IMR-90 (cell line): ENCODE data around the gene ZKSCAN4. TPM values are rescaled to one million over a fixed set of nuclear protein-coding genes. Genes with fewer than 3 reads are reported as not detected.

Source experiments
- ATAC-seq: fragments of 200-7000 bp; cut with Tn5 transposase; 2 replicates; pipeline ENCODE4 v1.9.1; 2020; ENCODE audit warnings: low read depth, mild to moderate bottlenecking, moderate library complexity
- Bru-seq: library from RNA; stranded (reverse); fragments of 400-500 nt; gene quantifications from one replicate; lab custom pipeline; 2021; lab: Mats Ljungman, UMichigan
- BruChase-seq, 2 experiments: library from RNA; stranded (reverse); fragments of 400-500 nt; gene quantifications; one replicate each; lab custom pipeline; 2021; lab: Mats Ljungman, UMichigan
- BruUV-seq: library from RNA; stranded (reverse); fragments of 400-500 nt; replicated peaks from 2 replicates; lab custom pipeline; 2021; lab: Mats Ljungman, UMichigan
- CTCF ChIA-PET: fragments of 300-600 bp; formaldehyde crosslinking; extraction: SDS; loops from one replicate; lab custom pipeline; 2021; ENCODE audit warnings: antibody characterized with exemption; lab: Yijun Ruan, JAX
- POLR2A ChIA-PET: fragments of 300-600 bp; sonication (Branson Sonifier 250); formaldehyde crosslinking; loops from one replicate; lab custom pipeline; 2022; ENCODE audit warnings: antibody characterized with exemption; ENCODE audit not compliant: unreplicated experiment; lab: Charles Lee
- DNase-seq: peaks from one replicate; pipeline ENCODE4 v3.0.0; 2013
- H2AFZ ChIP-seq: replicated peaks from 2 replicates; pipeline ENCODE3; 2013; ENCODE audit warnings: low read length, mild to moderate bottlenecking; ENCODE audit not compliant: poor library complexity
- H2AK5ac ChIP-seq: 2 replicates; pipeline ENCODE4 v1.6.1; 2013; ENCODE audit warnings: low read depth, low read length, inconsistent platforms
- H2AK9ac ChIP-seq: replicated peaks from 2 replicates; pipeline ENCODE3; 2013; ENCODE audit warnings: mild to moderate bottlenecking, low read depth, low read length, moderate library complexity; ENCODE audit not compliant: poor library complexity
- H2BK120ac ChIP-seq: 2 replicates; pipeline ENCODE4 v1.6.1; 2013; ENCODE audit warnings: low read depth, low read length, inconsistent platforms
- H2BK15ac ChIP-seq: 3 replicates; pipeline ENCODE4 v1.6.1; 2013; ENCODE audit warnings: low read depth, low read length, inconsistent platforms
- H2BK20ac ChIP-seq: 2 replicates; pipeline ENCODE4 v1.6.1; 2013; ENCODE audit warnings: low read depth, mild to moderate bottlenecking, inconsistent platforms, low read length, moderate library complexity
- H2BK5ac ChIP-seq: 2 replicates; pipeline ENCODE4 v1.6.1; 2013; ENCODE audit warnings: mild to moderate bottlenecking, low read depth, low read length, inconsistent platforms; ENCODE audit not compliant: poor library complexity, severe bottlenecking
- H3K14ac ChIP-seq: replicated peaks from 2 replicates; pipeline ENCODE4 v1.6.1; 2013; ENCODE audit warnings: low read depth, low read length, inconsistent platforms
- H3K18ac ChIP-seq: 2 replicates; pipeline ENCODE4 v1.6.1; 2013; ENCODE audit warnings: low read depth, low read length, control low read depth
- H3K23ac ChIP-seq: 2 replicates; pipeline ENCODE4 v1.6.1; 2013; ENCODE audit warnings: low read depth, low read length, inconsistent platforms
- H3K27ac ChIP-seq: 2 replicates; pipeline ENCODE4 v1.5.1; 2013; ENCODE audit warnings: mild to moderate bottlenecking, control low read depth, low read length; ENCODE audit not compliant: insufficient read depth
- H3K27me3 ChIP-seq: 2 replicates; pipeline ENCODE4 v1.6.1; 2013; ENCODE audit warnings: low read length; ENCODE audit not compliant: control insufficient read depth, insufficient read depth
- H3K36me3 ChIP-seq: 2 replicates; pipeline ENCODE4 v1.6.1; 2013; ENCODE audit warnings: low read length, mixed read lengths; ENCODE audit not compliant: control insufficient read depth, insufficient read depth
- H3K4ac ChIP-seq: 2 replicates; pipeline ENCODE4 v1.6.1; 2013; ENCODE audit warnings: low read depth, low read length, inconsistent platforms
- H3K4me1 ChIP-seq: 2 replicates; pipeline ENCODE4 v1.6.1; 2013; ENCODE audit warnings: low read length, mixed read lengths; ENCODE audit not compliant: control insufficient read depth, insufficient read depth
- H3K4me2 ChIP-seq: 2 replicates; pipeline ENCODE4 v1.6.1; 2013; ENCODE audit warnings: low read depth, mild to moderate bottlenecking, control low read depth, low read length, moderate library complexity
- H3K4me3 ChIP-seq: 2 replicates; pipeline ENCODE4 v1.5.1; 2013; ENCODE audit warnings: low read depth, mild to moderate bottlenecking, control low read depth, low read length, moderate library complexity; ENCODE audit not compliant: insufficient read depth
- H3K56ac ChIP-seq: 2 replicates; pipeline ENCODE4 v1.6.1; 2013; ENCODE audit warnings: low read length, inconsistent platforms; ENCODE audit not compliant: insufficient read depth; ENCODE audit errors: extremely low read depth
- H3K79me1 ChIP-seq, 2 experiments: 2 replicates each; pipeline ENCODE4 v1.6.1; 2013; ENCODE audit warnings: low read length in 2 of 2, inconsistent platforms in 1 of 2, low read depth in 1 of 2
- H3K9ac ChIP-seq: 2 replicates; pipeline ENCODE4 v1.6.1; 2013; ENCODE audit warnings: low read depth, low read length, control low read depth
- H3K9me1 ChIP-seq: 2 replicates; pipeline ENCODE4 v1.6.1; 2013; ENCODE audit warnings: low read length, inconsistent platforms; ENCODE audit not compliant: insufficient read depth
- H3K9me3 ChIP-seq: 2 replicates; pipeline ENCODE4 v1.6.1; 2013; ENCODE audit warnings: low read length; ENCODE audit not compliant: control insufficient read depth, insufficient read depth
- H4K20me1 ChIP-seq: 2 replicates; pipeline ENCODE4 v1.6.1; 2013; ENCODE audit warnings: low read length, inconsistent platforms; ENCODE audit not compliant: insufficient read depth
- H4K5ac ChIP-seq: 2 replicates; pipeline ENCODE4 v1.6.1; 2013; ENCODE audit warnings: mild to moderate bottlenecking, low read depth, low read length, control low read depth
- H4K8ac ChIP-seq, 2 experiments: 2 replicates each; pipeline ENCODE4 v1.6.1; 2013; ENCODE audit warnings: low read depth in 2 of 2, low read length in 2 of 2, control low read depth in 1 of 2, inconsistent platforms in 1 of 2
- H4K91ac ChIP-seq: 2 replicates; pipeline ENCODE4 v1.6.1; 2013; ENCODE audit warnings: low read depth, low read length, inconsistent platforms; ENCODE audit not compliant: insufficient read depth
- BHLHE40 ChIP-seq: fragments of 150-350 bp; IDR thresholded peaks from 2 replicates; pipeline ENCODE4 v1.6.1; 2016; ENCODE audit warnings: mild to moderate bottlenecking, low read depth, low read length
- MAZ ChIP-seq: IDR thresholded peaks from 2 replicates; pipeline ENCODE4 v1.6.1; 2012; ENCODE audit warnings: low read depth, mild to moderate bottlenecking, low read length, improper control_type of control experiment, moderate library complexity, borderline replicate concordance
- RAD21 ChIP-seq: IDR thresholded peaks from 2 replicates; pipeline ENCODE4 v1.6.1; 2012; ENCODE audit warnings: low read length, improper control_type of control experiment
- RCOR1 ChIP-seq: IDR thresholded peaks from 2 replicates; pipeline ENCODE4 v1.6.1; 2012; ENCODE audit warnings: mild to moderate bottlenecking, low read length, improper control_type of control experiment; ENCODE audit not compliant: insufficient replicate concordance
- SMC3 ChIP-seq: fragments of 150-350 bp; IDR thresholded peaks from 2 replicates; pipeline ENCODE4 v1.6.1; 2016; ENCODE audit warnings: low read depth, mild to moderate bottlenecking, antibody characterized with exemption, low read length, moderate library complexity
- WGBS, 2 experiments: methylation state at CpG; one replicate each; pipeline versions ENCODE4 v1.1.5 to v1.1.7; 2013; ENCODE audit warnings: missing lambda C conversion rate in 2 of 2; ENCODE audit not compliant: insufficient read length in 1 of 2; ENCODE audit errors: extremely low coverage in 2 of 2; 5-methylcytosine and 5-hydroxymethylcytosine counted together
- dilution Hi-C: fragments of 300-500 bp; cut with HindIII; formaldehyde crosslinking; loops from one replicate; pipeline ENCODE4 v1.14.3; 2018; ENCODE audit warnings: low sequenced_read_pairs; ENCODE audit not compliant: unreplicated experiment
- in situ Hi-C: fragments of 300-500 bp; cut with MboI; formaldehyde crosslinking; loops from 3 replicates; pipeline ENCODE4 v1.14.3; 2019; ENCODE audit warnings: low sequenced_read_pairs, inconsistent platforms, mixed read lengths
- intact Hi-C: fragments of 100-400 bp; cut with micrococcal nuclease; formaldehyde crosslinking; loops from 2 replicates; pipeline ENCODE4 v1.10.0; 2022
- long read RNA-seq: library from polyadenylated mRNA; unstranded; transcript quantifications from one replicate; pipeline ENCODE4 v2.0.0, GENCODE V29; 2021; ENCODE audit not compliant: unreplicated experiment
- polyA plus RNA-seq, 3 experiments: library from polyadenylated mRNA; depleted of rRNA; stranded (reverse); fragments of >200 nt; gene quantifications; 2 replicates each; pipeline ENCODE4 v1.2.3, GENCODE V29; 2012; ENCODE audit warnings: low replicate concordance in 1 of 3
- total RNA-seq: library from RNA; depleted of rRNA; stranded (reverse); fragments of >200 nt; gene quantifications from 2 replicates; pipeline ENCODE4 v1.2.3, GENCODE V29; 2012; rRNA removed

Gene ZKSCAN4
- total RNA-seq (4.7 and 5.7 TPM in 2 replicates), polyA plus RNA-seq (2012; rRNA removed) (2.0 and 2.4 TPM in 2 replicates), Bru-seq, nascent RNA (percentile 55 among the genes with signal in this experiment), BruChase-seq, experiment 1, labeled RNA remaining after a 6-hour chase (percentile 54 among the genes with signal in this experiment), BruChase-seq, experiment 2, labeled RNA remaining after a 2-hour chase (percentile 53 among the genes with signal in this experiment)
- polyA plus RNA-seq (2012; cell fraction: cytosol; rRNA removed) = 0.77 and 0.90 TPM in 2 replicates
- polyA plus RNA-seq (2012; cell fraction: nucleus; rRNA removed; ENCODE audit: low replicate concordance) = 1.3 and 3.4 TPM in 2 replicates
- long read RNA-seq, partial matches to known transcripts = 0 of 6 reads
- long read RNA-seq, other reads (novel, unspliced or antisense) = 3 of 6 reads

DNA sequence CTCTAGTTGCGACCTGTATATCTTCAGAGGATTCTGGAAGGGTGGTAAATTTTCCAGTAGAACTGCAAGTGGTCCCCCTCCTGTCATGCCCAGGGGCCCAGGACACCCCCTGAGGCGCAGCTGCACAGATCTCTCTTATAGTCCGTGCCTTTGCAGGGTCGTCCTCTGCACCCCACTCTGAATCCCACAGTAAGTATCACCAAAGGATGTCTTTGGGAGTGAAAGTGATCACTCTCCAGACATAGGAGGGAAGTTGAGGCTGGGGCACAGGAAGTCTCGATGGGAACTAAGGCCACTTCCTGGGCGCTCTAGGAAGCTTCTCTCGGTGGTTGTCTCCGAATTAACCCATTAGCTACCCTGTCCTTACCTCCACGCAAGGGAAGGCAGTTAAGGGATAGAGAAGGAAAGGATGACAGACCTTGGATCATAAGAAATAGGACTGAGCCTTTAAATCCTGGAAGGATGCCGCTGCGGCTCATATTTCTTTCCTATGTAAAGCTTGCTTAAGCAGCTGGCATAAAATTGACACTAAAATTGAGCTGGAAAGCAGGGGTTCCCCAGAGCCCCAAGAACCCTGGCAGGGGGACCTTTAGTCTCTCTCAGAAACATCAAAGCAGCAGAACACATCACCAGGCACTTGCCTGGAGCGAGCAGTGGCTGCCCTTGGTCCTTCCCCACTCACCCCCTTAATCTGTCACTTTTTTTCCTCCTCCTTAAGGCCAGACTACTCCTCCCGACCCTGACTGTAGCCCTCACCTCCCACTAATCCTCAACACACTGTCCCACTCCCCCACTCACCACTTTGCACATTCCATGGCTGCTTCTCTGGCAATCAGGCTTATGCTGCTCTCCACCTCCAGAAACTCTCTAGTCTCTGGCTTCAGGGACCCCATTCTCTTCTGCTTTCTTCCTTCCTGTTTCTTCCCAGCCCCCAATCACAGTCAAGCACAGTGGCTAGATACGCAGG is at the start of gene ZKSCAN4:
Gene ZKSCAN4, minus strand, starts transcription at position 261 of the 967 bp plus-strand sequence. CDS start 289 bp downstream, outside the sequence.
- Histone ChIP-seq H2BK5ac (peak within 1 kb of the TSS; percentile 34), H3K18ac (no peak within 1 kb of the TSS; the same call in 1 of the 2 replicates), H2AK5ac (peak within 1 kb of the TSS; percentile 76), H3K36me3 (peaks cover 6% of the 10 kb centered on the region), H3K4me3 (peak within 1 kb of the TSS; percentile 58), H3K9me1 (0 out of 2 replicates have a peak, but pooled peaks cover 3% of the 10 kb centered on the region), H3K9ac (peak within 1 kb of the TSS; percentile 78), H2AFZ (peak within 1 kb of the TSS; percentile 94), H2AK9ac (peak within 1 kb of the TSS; percentile 88), H4K91ac (peak within 1 kb of the TSS; percentile 83), H2BK15ac (0 out of 3 replicates have a peak within 1 kb of the TSS, but pooled peaks have one; percentile 10), H3K4me1 (peaks cover 7% of the 10 kb centered on the region), H3K79me1 (peaks cover 7 to 24% of the 10 kb centered on the region in 2 experiments), H3K4ac (peak within 1 kb of the TSS; percentile 82), H3K27ac (peak within 1 kb of the TSS; percentile 59), H2BK120ac (peak within 1 kb of the TSS; percentile 29; the same call in 1 of the 2 replicates), H3K9me3 (no peaks in the 10 kb centered on the region), H3K23ac (peak within 1 kb of the TSS; percentile 36), H3K56ac (peak within 1 kb of the TSS; percentile 42; the same call in 1 of the 2 replicates), H2BK20ac (no peak within 1 kb of the TSS), H4K8ac (peak within 1 kb of the TSS; percentile 96 to 98), H4K20me1 (no peaks in the 10 kb centered on the region), H3K14ac (peak within 1 kb of the TSS; percentile 78), H4K5ac (peak within 1 kb of the TSS; percentile 100), H3K27me3 (no peaks in the 10 kb centered on the region), H3K4me2 (peak within 1 kb of the TSS; percentile 81)
- POLR2A ChIA-PET = interaction anchor here (0.6 to 1.2 kb wide), 3 partner anchors 12 to 98 kb away, joined by 3 to 6 read pairs (median 3); partner anchors contain the start of gene ZSCAN26
- ATAC-seq (peak; percentile 96), DNase-seq (peak; percentile 92)
- 3% methylated on average over 4 of the region's 14 CpGs; no CpG with 5 or more reads in 1 of the 2 experiments for WGBS, 2 experiments
- dilution Hi-C loops (no loop called here), intact Hi-C loops (loop anchor here (1.0 to 5.0 kb wide), 4 partner anchors 14 to 105 kb away; partner anchors contain the start of genes PGBD1 and ZSCAN9), in situ Hi-C loops (no loop called here)
- CTCF ChIA-PET = interaction anchor here (0.6 to 1.9 kb wide), 3 partner anchors 9 to 132 kb away, joined by 4 to 5 read pairs (median 4); no protein-coding TSS in a partner anchor
- BruUV-seq = no TSS peak
- TF ChIP-seq SMC3 (peak; percentile 7; the same call in 1 of the 2 replicates), BHLHE40 (no peak), RAD21 (peak; percentile 27; the same call in 1 of the 2 replicates), RCOR1 (peak; percentile 25), MAZ (peak; percentile 49; the same call in 1 of the 2 replicates)
